BJ (cell line): ENCODE results near the gene SF3A2. TPM values are rescaled to one million over a fixed set of nuclear protein-coding genes. Genes with fewer than 3 reads are reported as not detected.
A peak's percentile ranks its signal among the peaks of the same experiment; 100 is the strongest.

Experiments used
- CTCF ChIA-PET: fragments of 350-600 bp; formaldehyde crosslinking; extraction: SDS; loops from one replicate; lab custom pipeline; 2021; ENCODE audit warnings: antibody characterized with exemption, inconsistent platforms; lab: Yijun Ruan, JAX
- POLR2A ChIA-PET: fragments of 300-600 bp; sonication (Branson Sonifier 250); formaldehyde crosslinking; extraction: SDS; loops from one replicate; lab custom pipeline; 2021; ENCODE audit warnings: antibody characterized with exemption; lab: Charles Lee
- DNase-seq: peaks from one replicate; pipeline ENCODE4 v3.0.0-alpha.2; 2011; ENCODE audit warnings: low read depth
- H3K27me3 ChIP-seq: 2 replicates; pipeline ENCODE4 v1.6.0; 2011; ENCODE audit warnings: low read length; ENCODE audit not compliant: control insufficient read depth, insufficient read depth
- H3K36me3 ChIP-seq: 2 replicates; pipeline ENCODE4 v1.5.1; 2011; ENCODE audit warnings: low read length; ENCODE audit not compliant: control insufficient read depth, insufficient read depth
- H3K4me3 ChIP-seq: 2 replicates; pipeline ENCODE4 v1.5.1; 2011; ENCODE audit warnings: low read depth, mild to moderate bottlenecking, control low read depth, low read length
- polyA plus RNA-seq: library from polyadenylated mRNA; depleted of rRNA; stranded (reverse); fragments of >200 nt; gene quantifications from 2 replicates; pipeline ENCODE4 v1.2.3, GENCODE V29; 2011
- TF ChIP-seq, protein P1 (sequence below): IDR thresholded peaks from 2 replicates; pipeline ENCODE4 v1.5.1; 2011; ENCODE audit warnings: low read depth, mild to moderate bottlenecking, control low read depth, inconsistent platforms, low read length, moderate library complexity; ENCODE audit not compliant: insufficient read depth

The SF3A2 gene
- polyA plus RNA-seq, 1 experiment: 12.2 TPM

DNA sequence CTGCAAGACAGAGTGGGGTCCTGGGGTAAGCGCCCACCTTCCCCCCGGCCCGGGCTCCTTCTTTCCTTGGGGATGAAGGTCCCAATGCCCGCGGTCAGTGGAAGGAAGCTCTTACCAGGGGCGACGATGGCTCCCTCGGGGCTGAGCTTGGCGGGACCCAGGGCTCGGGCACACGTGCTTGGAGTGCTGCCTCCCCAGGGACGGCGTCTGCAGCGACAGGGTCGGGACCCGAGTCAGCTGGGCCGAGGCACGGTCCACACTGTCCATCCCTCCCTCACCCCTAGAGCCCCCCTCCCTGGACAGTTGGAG, 16.1 kb downstream of the SF3A2 start:
- TF ChIP-seq, protein P1, sequence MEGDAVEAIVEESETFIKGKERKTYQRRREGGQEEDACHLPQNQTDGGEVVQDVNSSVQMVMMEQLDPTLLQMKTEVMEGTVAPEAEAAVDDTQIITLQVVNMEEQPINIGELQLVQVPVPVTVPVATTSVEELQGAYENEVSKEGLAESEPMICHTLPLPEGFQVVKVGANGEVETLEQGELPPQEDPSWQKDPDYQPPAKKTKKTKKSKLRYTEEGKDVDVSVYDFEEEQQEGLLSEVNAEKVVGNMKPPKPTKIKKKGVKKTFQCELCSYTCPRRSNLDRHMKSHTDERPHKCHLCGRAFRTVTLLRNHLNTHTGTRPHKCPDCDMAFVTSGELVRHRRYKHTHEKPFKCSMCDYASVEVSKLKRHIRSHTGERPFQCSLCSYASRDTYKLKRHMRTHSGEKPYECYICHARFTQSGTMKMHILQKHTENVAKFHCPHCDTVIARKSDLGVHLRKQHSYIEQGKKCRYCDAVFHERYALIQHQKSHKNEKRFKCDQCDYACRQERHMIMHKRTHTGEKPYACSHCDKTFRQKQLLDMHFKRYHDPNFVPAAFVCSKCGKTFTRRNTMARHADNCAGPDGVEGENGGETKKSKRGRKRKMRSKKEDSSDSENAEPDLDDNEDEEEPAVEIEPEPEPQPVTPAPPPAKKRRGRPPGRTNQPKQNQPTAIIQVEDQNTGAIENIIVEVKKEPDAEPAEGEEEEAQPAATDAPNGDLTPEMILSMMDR: no peak
- H3K4me3 ChIP-seq: no peak overlapping the region
- peaks cover 7% of the 10 kb centered on the region; the same call in 1 of the 2 replicates for H3K36me3 ChIP-seq
- ChIA-PET CTCF (interaction anchor here (0.5 to 1.4 kb wide), 2 partner anchors 9 to 99 kb away, joined by 3 to 5 read pairs; no protein-coding TSS in a partner anchor), POLR2A (no interaction called here)
- H3K27me3 ChIP-seq: peaks cover 14% of the 10 kb centered on the region
- no peak for DNase-seq

DNA sequence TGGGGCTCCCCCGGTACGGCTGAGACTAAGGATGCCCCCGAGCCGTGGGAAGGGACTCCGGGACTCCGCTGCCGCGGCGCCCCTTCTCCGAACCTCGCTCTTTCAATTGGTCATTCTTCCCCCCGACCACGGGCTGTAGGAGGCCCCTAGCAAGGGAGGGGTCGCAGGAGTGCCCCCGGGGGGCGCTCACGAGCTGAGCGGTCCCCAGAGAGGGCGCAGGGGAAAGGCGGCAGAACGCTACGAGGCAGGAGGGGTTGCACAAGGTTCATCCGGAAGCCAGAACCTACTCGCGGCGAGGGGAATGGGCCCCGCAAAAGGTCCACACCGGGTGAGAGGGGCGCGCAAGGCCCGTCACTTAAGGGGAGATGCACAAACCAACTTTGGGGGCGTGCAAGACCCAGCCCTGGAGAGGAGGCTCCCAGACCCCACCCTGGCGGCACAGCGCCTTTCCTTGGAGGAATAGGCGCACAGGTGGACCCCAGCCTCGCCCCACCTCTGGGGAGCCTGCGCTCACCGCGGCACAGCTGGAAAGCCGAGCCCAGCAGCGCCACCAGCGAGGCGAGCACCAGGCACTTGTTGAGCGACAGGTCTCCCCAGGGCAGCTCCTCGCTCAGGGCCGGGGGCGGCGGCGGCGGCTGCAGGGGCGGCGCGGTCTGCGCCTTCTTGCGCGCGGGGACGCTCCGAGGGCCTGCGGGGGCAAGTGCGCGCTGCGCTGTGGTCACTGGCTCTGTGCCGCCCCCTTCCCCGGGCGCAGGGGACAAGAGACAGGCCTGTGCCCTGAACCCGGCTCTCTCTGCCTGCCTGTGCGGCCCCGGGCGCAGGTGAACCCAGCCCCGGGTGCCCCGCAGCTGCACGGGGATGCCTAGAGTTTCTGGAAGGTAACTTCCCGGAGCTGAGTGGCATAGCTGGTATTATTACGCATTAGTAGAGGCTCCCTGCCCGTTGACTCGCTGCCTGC, 16.8 kb downstream of the SF3A2 start:
- Histone ChIP-seq H3K4me3 (no peak overlapping the region), H3K36me3 (peaks cover 4% of the 10 kb centered on the region; the same call in 1 of the 2 replicates), H3K27me3 (peaks cover 14% of the 10 kb centered on the region)
- CTCF ChIA-PET: interaction anchor here (0.9 to 1.4 kb wide), 4 partner anchors 9 to 18 kb away, joined by 3 to 5 read pairs (median 4); partner anchors contain the start of gene PLEKHJ1
- POLR2A ChIA-PET: no interaction called here
- DNase-seq: no peak
- TF ChIP-seq, protein P1: 0 out of 2 replicates have a peak, but pooled peaks have one; percentile 14

DNA sequence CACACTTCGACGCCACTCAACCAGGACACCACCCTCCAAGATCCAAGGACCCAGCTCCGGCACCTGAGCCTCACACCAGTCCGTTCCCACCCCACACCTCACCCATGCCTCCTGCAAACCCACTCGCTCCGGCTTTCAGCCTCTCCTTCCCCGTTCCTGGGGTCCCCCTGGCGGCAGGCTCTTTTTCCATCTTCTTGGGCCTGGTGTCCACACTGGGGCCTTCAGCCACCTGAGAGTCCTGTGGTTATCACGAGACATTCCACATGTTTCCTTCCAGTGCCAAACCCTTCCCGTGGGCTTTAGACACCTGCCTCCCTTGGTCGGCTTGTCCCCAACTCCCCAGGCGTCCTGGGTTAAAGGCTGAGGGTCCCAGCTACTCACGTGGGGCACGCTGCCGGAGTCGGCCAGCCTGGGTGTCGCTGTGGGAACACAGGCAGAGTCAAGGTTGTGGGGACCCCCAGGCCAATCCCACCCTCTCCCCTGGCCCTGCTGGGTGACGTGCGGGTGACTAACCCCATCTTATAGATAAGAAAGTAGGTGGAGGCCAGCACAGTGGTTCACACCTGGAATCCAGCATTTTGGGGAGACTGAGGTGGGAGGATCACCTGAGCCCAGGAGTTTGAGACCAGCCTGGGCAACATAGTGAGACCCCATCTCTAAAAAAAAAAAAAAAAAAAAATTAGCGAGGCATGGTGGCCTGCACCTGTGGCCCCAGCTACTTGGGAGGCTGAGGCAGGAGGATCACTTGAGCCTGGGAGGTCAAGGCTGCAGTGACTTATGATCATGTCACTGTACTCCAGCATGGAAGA, 17.6 kb downstream of the SF3A2 start:
- no peak for DNase-seq
- no peaks in the 10 kb centered on the region for H3K36me3 ChIP-seq
- ChIA-PET POLR2A (no interaction called here), CTCF (interaction anchor here (0.9 to 1.6 kb wide), 4 partner anchors 15 to 19 kb away, joined by 3 to 4 read pairs (median 3); partner anchors contain the start of gene PLEKHJ1)
- H3K4me3 ChIP-seq: no peak overlapping the region
- H3K27me3 ChIP-seq: peaks cover 14% of the 10 kb centered on the region
- TF ChIP-seq, protein P1: peak; percentile 50

DNA sequence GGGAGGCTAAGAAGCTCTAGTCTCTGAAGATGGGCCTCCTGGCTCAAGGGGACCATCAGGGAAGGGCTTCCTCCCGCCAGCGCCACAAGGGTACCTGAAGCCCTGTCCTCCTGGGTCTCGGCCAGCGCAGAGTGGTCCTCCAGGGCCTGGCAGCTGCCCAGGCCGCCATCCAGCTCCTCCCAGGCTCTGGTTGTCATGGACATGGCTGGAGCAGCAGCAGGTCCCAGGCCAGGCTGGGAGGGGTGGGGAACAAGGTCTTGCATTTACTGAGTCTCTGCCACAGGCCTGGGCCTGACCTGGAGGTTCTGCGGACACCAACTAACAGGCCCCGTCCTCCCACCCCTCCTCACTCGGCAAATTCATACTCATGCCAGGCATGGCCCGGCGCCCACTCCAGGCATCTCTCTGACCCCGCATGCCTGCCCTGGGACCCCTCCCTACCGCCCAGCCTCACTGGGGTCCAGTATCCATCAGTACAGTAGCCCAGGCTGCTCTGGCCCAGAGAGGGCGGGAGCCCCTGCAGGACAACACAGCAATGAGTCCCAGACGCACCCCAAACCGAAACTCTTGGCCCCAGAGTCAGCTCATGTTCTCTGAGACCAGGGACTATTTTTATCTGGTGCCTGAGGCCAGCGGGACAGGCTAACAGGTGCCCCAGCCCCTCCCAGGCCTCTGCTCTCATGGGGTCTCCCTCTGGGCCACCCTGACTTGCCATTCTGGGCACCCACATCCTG, 18.7 kb downstream of the SF3A2 start:
- TF ChIP-seq, protein P1: no peak
- Histone ChIP-seq H3K27me3 (peaks cover 14% of the 10 kb centered on the region), H3K36me3 (no peaks in the 10 kb centered on the region), H3K4me3 (no peak overlapping the region)
- no peak for DNase-seq
- ChIA-PET CTCF (interaction anchor here (0.6 to 1.6 kb wide), 2 partner anchors 18 to 71 kb away, joined by 3 read pairs; no protein-coding TSS in a partner anchor), POLR2A (no interaction called here)
